Inflammatory macrophage treated with lipopolysaccharide for 1 hour (primary cell): ENCODE results near the gene PTPN3.

Experiments used
- DNase-seq, 2 donors: peaks; one replicate each; pipeline ENCODE4 v3.0.0-alpha.2; 2020 to 2022

Gene PTPN3

GRCh38 chr9:109500421-109500974 lies 2.4 kb upstream of the PTPN3 start:
- no peak for DNase-seq

DNA sequence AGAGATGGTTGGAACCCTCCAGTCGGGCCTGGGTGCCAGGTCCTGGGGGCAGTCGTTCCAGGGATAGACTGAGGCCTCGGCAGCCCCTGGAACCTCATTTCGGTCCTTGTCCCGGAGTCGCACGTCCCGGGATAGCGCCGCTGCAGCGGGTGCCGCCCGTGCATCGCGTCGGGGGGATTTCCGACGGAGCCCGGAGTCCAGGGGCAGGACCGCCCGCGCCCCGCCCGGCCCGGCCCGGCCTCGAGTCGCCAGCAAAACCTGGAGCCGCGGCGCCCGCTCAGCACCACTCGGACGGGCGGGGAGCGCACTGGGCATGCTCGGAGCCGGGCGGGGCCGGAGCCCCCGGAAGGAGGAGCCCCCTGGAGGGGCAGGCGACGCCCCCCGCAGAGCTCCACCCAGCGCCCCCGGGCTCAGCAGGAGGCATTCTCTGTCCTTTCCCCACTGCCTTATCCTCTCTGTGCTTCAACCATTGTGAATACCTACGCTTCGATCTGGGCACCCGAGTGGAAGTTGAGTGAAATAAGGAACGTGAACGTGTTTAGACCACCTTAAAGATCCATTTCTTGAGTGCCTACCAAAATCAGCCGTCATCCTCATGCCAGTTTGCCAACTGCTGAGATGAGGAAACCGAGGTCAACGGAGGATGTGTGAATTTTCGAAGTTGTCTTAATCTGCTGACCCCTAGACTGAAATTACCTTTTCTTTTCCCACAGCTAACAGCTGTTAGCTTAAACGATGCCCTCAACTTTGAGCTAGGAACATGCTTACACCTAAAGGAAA lies 1.7 kb upstream of the PTPN3 start:
- DNase-seq: no peak

DNA sequence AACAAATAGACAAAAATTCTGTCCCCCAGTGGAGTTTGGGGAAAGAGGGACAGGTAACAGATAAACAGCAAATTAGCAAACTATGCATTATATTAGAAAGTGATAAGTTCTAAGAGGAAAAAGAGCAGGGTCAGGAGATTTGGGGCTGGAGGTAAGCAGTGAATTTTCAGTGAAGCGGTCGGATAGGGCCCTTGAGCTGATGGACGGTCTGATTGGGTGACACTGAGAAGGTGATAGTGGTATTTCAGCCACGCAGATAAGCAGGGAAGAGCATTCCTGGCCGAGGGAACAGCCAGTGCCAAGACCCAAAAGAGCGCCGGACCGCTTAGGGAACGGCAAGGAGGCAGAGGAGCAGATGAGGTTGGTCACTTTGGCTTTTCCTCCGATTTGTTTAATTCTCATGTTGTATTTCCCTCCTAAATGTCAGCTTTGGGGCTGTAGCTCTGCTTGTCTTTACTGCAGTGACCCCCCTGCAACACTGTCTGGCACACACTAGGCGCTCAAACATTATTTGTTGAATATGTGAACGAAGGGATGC lies 1.1 kb upstream of the PTPN3 start:
- DNase-seq: no peak

DNA sequence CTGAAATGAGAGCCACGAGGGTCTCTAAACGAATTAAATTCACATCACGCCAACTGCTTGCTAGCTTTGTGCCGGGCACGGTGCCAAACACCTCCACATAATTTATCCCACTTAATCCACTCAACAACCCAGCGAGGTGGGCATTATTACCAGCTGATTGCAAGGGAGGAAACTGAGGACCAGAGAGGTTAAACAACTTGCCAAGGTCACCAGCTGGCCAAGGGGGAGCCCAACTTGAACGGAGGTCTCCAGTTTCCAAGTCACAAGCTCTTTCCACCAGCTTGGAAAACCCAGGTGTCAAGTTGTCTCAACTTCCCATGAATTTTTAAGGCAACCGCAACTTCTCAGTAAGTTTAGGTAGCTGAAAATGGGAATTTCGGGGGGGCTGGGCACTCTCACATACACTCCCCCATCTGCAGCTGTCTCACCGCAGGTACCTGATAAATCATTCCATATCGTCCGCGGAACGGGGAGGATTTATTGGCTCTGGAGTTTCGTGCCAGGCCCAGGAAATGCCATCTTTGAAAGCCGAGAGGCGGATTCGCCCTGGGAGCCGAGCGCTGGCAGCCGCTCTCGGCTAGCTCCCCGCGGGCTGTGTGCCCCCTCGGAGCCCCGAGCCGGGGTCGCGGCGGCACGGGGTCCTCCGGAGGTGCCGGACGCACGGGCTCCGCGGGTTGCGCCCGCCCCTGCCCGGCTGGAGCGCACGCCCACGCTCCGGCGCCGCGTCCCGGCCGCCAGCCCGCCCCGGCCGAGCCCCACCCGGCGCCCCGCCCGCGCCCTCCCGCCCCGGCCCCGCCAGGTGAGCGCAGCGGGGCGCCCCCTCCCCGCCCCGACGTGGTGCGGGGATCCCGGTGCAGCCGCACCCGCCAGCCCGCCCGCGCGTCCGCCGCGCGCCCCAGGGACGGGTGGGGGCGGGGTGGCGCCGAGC lies 617 bp downstream of the PTPN3 start:
- no peak for DNase-seq

- no peak for DNase-seq
Observed at GRCh38 chr9:109496841-109497225, 1.3 kb downstream of the PTPN3 start.

DNA sequence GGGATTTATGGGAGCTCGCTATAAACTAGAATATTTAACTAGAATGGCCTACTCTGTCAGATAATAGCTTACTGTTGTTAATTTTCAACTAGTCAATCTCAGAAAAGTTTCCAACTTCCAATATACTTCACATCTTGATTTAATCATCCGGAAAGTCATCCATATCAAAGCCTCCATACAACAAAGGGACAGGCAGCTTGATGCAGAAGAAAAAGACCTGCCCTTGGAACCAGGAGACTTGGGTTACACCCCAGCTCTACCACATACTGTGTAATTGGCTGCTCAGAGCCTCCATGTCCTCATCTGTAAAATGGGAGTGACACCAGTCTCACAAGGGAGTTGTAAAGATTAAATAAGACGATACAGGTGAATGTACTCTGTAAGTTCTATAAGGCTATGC lies 1.9 kb downstream of the PTPN3 start:
- no peak for DNase-seq

- no peak for DNase-seq
Observed at GRCh38 chr9:109493648-109494047, 4.5 kb downstream of the PTPN3 start.

- DNase-seq: no peak
Observed at GRCh38 chr9:109491590-109491989, 6.5 kb downstream of the PTPN3 start.

DNA sequence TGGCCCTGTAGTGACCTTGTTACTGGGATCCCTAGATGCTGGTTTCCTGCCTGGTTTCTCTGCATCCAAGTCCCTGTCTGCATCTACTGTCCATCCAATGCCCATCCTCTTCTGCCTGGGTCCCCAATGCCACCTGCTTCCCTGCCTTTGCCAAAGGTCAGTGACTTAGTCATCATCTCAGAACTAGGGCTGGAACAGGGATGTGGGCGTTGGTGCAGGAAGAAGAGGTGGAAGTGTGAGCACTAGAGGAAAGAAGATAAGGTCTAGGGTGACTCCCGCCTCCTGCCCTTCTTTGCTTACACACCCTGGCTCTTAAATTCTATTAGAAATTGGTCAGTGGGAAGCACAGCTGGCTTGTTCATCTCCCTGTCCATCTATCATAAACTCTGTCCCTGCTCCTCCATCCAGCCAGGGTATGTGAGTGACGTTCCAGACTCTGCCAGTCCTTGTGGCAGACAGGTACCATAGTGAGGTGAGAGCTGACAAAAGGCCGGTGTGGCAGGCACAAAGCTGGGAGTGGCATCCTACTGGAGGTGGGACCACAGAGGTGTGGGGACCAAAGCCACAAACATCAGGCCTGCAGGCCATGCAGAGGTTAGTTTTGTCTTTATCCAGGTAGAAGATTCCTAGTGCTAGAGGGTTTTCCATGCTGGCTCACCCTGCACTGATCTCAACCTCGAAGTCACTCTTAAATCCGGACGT lies 9.2 kb downstream of the PTPN3 start:
- DNase-seq: no peak

DNA sequence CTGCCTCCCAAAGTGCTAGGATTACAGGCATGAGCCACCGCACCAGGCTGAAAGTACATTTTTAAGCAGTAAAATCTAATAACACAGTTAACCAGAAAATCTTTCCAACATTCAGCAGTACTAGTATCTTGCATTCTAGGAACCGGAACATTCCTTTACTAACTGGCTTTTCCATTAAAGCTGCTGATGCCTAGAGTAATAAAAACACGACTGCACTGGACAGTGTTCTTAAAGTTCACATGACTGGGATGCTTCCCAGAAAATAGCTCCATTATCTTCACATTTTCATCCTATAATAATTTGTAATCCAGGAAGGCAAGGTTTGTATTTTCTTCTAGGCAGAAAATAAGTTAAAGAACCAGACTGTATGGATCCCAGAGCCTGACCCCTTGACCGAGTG lies 9.8 kb downstream of the PTPN3 start:
- no peak for DNase-seq

DNA sequence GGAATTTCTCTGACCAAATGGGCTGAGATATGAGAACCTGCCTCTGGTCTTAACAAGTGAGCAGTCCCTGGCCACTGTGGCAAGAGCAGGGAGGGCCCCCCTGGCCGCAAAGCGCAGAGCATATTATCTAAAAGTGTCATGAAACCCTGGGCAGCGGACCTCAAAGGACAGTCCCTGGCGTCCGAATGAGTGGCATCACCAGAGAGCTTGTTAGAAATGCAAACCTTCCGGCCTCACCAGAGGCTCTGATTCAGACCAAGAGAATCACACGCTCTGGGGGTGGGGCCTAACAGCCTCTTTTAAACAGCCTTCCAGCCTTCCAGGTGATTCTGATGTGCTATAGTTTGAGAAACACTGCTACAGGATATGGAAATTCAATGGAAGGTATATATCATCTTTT lies 10.9 kb downstream of the PTPN3 start:
- DNase-seq: no peak

DNA sequence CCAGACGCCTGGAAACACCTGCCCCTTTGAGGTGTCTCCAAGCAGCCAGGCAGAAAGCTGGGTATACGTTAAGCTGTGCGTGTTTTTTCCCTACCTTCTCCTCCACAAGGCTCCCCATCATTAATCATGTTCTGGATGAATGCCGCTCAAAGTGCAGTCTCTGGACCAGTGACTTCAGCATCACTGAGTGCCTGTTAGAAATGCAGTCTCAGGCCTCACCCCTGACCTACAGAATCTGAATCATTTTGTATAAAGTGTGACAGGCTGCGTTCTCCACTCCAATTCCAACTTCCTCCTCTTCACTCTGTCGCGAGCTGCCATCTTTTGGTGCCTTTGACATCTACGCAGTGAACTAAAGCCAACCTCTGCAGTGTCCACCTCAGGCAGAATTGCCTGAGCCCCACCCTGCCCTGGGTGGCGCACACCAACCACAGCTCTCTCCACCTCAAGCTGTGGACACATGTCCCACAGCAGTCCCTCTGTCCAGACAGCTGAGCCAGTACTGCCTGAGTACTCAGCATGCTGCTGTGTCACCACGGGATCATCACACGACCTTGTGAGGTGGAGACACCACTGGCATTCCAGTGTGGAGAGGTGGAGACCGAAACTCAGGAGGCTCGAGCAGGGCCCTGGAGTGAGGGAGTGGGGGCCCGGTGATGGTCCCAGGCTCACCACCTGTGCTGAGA lies 14.2 kb downstream of the PTPN3 start:
- DNase-seq: no peak

GRCh38 chr9:109482391-109482916 lies 15.7 kb downstream of the PTPN3 start:
- no peak for DNase-seq

GRCh38 chr9:109481856-109482255 lies 16.3 kb downstream of the PTPN3 start:
- DNase-seq: no peak

DNA sequence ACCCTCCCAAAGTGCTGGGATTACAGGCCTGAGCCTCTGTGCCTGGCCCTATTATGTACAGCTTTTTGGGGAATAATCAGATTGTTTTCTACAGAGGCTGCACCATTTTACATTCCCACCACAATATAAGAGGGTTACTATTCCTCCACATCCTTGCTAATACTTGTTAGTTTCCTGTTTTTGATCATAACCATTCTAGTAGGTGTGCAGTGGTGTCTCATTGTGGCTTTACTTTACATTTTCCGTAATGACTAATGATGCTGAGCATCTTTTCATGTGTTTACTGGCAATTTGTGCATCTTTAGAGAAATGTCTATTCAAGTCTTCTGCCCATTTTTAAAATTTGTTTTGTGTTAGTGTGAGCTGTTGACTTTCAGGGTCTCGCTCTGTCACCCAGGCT lies 18.3 kb downstream of the PTPN3 start:
- DNase-seq: no peak

DNA sequence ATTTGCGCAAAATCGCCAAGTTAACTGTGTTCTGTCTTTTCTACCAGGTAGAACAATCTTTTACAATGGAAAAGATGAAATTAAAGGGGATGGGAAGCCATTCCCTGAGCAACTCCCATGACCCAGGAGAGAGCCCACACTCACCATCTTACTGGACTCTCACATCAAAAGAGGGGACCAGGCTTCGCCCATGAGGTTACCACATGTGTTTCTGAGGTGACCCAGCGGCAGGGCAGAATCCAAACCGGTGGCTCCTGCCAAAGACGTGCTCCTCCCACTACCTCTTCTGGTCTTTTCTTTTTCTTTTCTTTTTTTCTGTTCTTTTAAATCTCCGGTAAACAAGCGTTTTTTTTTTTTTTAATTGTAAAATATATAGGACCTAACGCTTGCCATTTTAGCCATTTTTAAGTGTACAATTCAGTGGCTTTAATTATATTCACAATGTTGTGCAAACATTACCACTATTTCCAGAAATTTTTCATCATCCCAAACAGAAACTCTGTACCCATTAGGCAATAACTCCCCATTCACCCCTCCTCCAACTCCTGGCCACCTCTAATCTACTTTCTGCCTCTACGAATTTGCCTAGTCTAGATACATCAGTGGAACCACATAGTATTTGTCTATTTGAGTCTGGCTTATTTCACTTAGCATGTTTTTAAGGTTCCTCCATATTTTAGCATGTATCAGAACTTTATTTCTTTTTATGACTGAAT lies 19.3 kb downstream of the PTPN3 start:
- DNase-seq: no peak

- DNase-seq: no peak
Observed at GRCh38 chr9:109478051-109478563, 20.0 kb downstream of the PTPN3 start.

DNA sequence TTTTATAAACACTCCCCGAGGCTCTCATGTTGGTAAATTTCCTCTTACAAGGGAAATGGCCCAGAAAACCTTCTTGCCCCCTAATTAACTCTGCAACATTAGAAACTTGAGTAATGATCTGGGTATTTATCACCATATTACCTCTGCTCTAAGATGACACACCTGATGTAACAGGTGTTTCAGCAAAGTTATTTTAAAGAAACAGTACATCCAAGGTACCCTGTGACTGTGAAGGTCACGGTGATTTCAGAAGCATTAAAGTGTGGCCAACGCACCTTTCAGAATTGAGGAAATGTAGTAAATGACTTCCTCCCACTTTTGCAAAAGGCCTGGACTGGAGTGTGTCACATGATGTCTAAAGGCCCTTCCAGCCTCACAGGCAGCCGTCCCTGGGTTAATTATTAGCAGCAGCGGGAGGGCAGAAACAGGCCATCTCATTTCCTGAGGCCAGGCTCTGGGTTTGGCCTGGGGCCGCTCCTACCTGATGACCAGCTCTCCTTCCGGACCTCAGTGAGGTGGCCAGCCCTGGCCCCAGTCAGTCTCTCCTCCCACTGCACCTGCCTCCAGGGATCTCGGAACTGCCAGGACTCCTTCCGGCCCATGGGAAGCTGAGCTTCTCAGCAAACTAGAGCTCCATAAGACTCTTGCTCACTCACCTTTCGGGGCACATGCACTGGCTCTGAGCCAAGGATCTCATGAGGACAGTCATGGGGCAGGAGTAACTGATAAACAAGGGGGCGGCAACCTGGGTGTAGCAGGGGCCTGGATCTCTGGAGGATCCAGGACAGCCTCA lies 20.7 kb downstream of the PTPN3 start:
- DNase-seq: no peak

DNA sequence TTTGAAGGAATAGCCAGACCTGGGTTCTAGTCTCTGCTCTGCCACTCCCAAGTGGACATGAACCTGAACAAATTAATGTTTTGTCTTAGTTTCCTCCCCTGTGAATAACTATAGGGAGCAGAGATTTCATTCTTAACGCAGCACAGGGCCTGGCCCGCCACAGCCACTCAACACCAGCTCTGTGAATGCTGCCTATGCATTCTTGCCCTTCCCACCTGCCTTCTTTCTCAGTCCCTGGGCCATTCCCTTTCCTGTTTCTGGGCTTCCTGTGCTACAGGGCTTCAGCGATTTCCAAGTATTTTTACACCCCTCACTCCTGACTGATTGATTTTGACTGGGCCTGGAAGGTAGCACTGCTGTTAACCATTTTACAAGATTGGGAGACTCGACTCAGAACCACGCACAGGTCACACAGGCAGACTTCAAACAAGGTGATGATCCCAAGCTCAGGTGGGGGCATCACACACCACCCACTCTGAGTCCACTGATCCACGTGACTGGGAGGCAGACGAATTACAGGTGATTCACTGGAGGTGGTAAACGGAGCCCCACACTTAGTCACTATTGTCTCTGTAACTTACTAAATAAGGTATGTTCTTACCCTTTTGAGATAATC lies 21.4 kb downstream of the PTPN3 start:
- DNase-seq: no peak

DNA sequence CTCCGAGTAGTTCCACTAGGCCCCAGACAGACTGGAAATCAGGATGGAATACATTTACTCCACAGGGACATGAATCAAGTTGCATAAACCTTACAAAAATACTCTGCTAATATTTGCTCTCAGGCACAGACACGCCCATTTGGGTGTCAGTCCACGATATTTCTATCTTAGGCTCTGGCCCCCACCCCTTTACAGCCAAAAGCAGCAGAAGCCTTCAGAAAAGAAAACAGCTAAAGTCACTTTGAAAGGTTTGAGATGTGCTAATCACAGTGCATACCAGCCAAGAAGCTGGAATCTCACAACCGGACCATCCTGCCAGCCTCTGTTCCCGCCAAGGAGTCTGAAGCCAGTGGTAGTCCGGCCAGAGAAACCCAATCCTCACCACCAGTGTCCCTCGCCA lies 22.6 kb downstream of the PTPN3 start:
- no peak for DNase-seq
